HG02981 (cell line): ENCODE data around the gene BIN2.
"Not testable (repeated sequence)": the region's sequence is repeated elsewhere in the genome, so short reads cannot be mapped to it uniquely, and the experiment has no call there.

ENCODE experiments used
- ATAC-seq: cut with Tn5 transposase; IDR thresholded peaks from one replicate; pipeline ENCODE4 v1.9.1; 2021; ENCODE audit warnings: mild to moderate bottlenecking, moderate library complexity; ENCODE audit not compliant: unreplicated experiment

The BIN2 gene

GRCh38 chr12:51346581-51346980, 22.6 kb upstream of the BIN2 start, which contains the start of gene CELA1:
TSS of gene CELA1 (minus strand) at chr12:51346679. CDS start at chr12:51346638, 41 bp downstream.
- ATAC-seq = no peak

DNA sequence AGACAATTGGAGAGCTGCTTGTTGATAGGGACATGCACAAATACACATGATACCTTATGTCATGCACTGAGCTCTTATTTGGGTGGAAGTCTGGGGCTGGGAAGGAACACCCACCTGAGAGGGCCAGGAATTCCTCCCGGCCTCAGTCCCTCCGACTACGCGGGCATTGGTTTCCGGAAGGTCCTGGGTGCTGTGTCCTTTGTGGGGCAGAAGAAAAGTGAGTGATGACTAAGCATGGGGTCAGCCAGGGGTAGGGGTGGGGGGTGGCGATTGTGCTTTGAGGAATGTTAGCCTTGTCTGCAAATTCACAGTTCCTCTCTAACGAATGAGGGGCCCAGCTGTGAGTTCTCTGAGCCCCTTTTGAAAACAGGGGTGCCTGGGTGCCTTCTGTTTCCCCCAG, 21.7 kb upstream of the BIN2 start:
- ATAC-seq = no peak

DNA sequence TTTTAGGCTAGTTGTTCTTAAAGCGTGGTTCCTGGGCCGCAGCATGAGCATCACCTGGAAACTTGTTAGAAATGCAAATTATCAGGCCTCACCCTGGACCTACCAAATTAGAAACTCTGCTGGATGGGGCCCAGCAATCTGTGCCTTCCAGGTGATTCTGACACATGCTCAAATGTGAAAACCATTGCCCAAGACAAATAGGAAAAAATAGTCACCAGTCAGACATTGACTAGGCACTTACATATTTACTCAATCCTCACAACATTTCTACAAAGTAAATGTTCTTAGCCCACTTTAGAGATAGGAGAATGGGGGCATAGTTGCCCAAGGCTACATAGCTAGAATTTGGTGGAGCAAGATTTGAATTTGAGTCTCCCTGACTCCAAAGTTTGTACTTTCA, 19.2 kb upstream of the BIN2 start:
- no peak for ATAC-seq

DNA sequence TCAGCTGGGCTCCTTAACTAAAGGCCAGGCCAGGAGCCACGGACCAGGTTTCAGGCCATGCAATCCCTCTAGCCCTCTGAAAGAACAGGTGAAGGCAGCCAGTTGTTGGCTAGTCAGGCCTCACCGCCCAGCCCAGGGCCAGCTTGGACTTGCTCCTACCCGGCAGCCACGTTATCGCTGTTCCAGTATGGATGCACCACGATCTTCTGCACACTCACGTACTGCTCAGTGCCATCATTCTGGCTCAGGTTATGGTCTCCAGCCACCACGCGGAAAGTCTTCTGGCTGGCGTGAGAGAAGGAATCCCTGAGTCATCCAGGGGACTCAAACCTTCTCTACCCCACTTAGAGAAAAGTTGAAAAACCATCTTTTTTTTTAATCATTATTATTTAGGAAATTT, 18.4 kb upstream of the BIN2 start:
- ATAC-seq = no peak

DNA sequence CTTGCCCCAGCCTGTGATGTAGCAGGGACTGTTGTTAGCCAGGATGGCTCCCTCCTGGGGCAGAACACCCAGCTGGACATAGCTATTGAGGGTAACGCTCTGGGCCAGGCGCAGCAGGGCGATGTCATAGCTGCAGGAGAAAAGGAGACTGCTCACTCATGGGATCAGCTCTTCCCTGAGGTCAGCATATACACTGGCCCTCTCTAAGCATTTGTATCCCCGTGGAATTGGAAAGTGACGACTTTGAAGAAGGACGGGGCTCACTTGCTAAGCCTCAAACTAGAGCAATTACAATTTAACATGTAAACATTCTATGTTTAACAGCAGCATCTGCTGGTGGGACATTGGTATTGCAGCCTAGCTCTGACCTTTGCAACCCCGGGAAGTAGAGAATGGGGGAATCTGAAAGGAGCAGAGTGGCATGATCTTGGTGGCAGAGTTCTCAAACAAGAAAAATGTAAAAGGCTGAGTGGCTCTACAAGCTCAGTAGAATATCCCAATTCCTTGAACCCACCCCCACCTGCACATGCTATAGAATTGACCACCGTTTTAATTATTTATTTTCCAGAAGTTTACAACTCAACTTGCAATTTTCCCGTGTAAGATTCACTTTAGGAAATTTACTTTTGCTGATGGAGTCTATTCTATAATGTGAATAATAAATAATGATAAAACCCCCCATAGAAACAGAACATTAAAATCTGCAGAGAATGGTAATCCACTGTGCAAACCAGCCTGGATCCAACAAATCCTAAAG, 17.5 kb upstream of the BIN2 start:
- ATAC-seq = no peak

DNA sequence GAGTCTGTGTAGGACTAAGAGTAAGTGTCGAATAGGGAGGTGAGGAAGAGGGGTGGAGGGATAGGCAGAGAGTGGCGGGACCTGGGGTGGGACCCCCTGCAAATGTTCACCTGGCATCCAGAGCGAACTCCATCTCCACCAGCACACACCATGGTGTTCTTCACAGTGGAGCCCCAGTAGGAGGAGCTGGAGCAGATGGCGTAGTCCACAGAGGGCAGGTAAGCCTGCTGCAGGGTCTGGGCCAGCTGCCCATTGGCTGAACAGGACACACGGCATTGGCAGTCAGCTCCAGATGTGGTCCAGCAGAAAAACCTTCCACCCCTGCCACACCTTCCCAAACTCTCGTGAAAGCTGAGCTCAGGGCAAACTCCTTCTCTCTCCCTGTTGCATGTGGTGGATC, 15.8 kb upstream of the BIN2 start:
- ATAC-seq = no peak

GRCh38 chr12:51337336-51337735, 13.4 kb upstream of the BIN2 start:
- not testable (repeated sequence) for ATAC-seq

- no peak for ATAC-seq
Measured at GRCh38 chr12:51335931-51336330, 12.0 kb upstream of the BIN2 start.

- ATAC-seq = no peak
Measured at GRCh38 chr12:51334764-51335163, 10.8 kb upstream of the BIN2 start.

- no peak for ATAC-seq
Measured at GRCh38 chr12:51333536-51333935, 9.6 kb upstream of the BIN2 start.

GRCh38 chr12:51330186-51330585, 6.2 kb upstream of the BIN2 start:
- ATAC-seq = no peak

DNA sequence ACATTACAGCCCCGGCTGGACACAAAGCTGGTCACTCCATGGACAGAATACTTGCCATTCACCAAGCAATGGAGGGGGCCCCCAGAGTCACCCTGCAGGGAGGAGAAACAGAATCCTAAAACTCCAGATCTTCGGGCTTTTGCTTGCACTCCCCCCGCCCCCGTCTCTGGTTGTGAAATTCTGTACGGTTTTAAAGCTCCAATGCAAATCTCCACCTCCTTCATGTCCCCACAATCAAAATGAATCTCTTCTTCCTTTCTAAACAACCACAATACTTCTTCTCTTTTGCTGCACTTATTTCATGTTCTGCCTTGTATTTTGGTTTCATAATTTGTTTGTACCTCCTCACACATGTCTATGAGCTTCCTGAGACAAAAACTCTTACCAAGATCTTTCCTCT, 5.8 kb upstream of the BIN2 start:
- no peak for ATAC-seq

- no peak for ATAC-seq
Measured at GRCh38 chr12:51328587-51328986, 4.6 kb upstream of the BIN2 start.

- peak; percentile 49 for ATAC-seq
Measured at GRCh38 chr12:51326698-51327439, 2.9 kb upstream of the BIN2 start.

DNA sequence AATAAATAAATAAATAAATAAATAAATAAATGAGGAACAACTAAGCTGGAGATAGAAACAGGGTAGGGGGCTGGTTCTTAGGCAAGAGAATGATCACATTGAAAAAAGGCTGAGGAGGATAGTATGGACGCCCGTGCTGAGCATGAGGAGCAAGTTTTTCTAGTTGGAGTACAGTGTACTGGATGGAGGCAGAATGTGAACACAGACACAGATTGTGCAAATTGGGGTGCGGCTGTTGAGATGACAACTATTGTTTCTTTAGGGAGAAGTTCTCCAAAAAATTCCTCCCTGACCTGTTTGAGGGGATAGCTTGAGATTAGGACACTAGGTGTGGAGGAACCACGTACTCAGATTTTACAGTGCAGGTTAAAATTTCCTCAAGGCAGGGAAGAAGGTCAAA, 979 bp upstream of the BIN2 start:
- ATAC-seq = no peak

GRCh38 chr12:51323317-51323960, 535 bp downstream of the BIN2 start:
- no peak for ATAC-seq

DNA sequence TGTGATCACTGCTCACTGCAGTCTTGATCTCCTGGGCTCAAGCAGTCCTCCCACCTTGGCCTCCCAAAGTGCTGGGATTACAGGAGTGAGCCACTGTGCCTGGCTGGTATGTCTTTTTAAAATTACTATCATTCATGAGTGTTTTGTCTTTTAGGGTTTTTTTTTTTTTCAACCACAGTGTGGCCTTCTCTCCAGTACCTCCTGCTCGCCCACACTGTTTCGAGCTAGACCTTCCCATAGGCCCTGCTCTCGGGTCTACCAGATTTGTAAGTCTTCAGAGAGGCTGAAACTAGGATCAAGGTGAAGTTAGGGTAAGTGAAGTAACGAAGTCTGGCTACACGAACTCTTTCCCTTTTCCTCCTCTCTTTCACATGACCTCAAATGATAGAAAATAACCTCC, 1.5 kb downstream of the BIN2 start:
- ATAC-seq = no peak

GRCh38 chr12:51321882-51322281, 2.1 kb downstream of the BIN2 start:
- ATAC-seq = no peak

DNA sequence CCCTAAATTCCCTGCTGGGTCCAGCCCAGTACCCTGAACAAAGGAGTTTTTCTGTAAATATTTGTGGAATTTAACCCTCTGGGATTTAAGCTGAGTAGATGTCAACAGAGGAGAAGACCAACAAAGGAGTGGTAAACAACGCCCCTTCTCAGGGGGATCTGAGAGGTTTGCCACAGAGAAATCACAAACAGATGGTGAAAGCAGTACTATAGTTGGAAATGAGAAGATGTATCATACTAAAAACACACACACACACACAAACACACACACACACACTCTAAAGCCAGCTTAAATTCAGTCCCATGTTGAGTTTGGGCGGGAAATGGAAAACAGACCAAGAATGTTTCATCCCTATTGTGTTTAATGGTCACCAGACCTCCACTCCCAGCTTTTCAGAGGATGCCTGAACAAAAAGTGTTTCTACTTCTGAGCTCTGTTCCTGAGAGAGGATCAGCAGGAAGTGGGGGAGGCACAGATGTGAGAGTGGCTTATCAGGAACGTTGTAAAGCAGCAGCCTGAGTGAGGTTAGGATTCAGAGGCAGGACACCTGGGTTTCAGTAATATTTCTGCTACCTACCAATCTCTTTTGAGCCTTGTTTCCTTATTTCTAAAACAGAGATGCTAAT, 3.2 kb downstream of the BIN2 start:
- no peak for ATAC-seq

- ATAC-seq = no peak
Measured at GRCh38 chr12:51320311-51320694, 3.7 kb downstream of the BIN2 start.

DNA sequence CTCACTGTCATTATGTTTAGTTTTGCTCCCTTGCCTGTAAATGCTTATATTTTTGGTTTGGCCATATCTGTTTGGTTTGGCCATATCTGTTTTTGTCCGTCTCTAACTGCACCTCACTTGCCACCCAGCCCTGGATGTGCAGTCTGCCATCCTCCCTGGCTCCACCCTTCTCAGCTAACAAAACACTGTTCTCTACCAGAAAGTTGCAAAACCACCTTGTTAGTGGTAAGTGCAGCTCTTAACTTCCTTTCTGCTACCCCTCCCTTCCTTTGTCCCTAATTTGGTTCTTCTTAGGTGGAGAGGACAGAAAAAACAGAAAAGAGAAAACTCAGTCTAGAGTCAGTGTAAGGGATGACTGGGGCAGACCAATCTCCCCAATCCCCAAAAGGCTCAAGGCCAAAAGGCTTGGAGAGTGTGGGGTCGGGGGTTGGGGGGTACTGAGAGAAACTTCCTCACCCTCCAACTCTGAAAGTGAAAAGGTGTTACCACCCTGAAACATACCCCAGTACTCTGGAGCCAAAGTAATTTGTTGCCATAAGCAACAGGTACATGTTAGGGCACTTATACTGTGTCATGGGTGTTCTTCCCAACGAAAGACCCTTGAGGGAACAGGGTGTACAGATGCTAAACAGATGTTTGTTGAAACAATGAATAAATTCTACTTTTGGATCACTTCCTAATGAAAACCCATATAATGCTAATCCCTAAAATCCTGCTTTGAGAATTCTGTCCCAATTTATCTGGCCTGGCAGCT, 5.0 kb downstream of the BIN2 start:
- ATAC-seq = no peak
